Measurements from ENCODE around the gene APBA1.
"Not testable (repeated sequence)": the region's sequence is repeated elsewhere in the genome, so short reads cannot be mapped to it uniquely, and the experiment has no call there.

Gene APBA1

DNA sequence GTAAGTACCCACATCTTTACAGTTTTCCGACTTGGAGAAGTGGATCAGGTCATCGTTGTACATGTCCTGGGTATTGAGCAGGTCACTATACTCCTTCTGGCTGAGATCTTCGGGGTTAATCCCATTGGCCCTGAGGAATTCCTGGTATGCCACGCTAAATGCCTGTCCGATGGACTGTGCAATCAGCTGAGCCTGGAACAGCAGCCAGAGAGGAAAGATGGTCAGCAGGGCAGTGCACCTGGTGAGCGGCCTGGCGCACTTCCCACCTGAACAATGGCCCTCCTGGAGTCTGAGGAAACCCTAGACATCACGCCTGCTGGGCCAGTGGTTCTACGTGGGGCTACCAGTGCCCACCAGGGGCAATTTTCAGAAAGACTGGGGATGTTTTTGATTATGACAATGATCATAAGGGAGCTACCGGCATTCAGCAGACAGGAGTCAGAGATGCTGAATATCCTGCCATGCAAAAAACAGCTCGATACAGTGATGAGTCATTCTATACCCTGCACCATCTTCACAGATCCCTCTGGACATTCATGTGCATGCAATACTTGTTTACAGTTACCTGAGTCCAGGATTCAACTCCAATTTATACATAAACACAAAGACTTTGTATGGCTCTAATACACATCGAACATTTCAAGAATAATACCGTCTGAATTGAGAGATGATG lies 219.9 kb downstream of the APBA1 start:
- peaks cover 91% of the 10 kb centered on the region for H3K4me1 ChIP-seq
- H3K4me3 ChIP-seq: no peak overlapping the region
- H4K20me1 ChIP-seq: no peaks in the 10 kb centered on the region; the same call in 1 of the 2 replicates
- H3K9me3 ChIP-seq: peaks cover 10% of the 10 kb centered on the region; the same call in 1 of the 2 replicates
- H3K36me3 ChIP-seq: peaks cover 100% of the 10 kb centered on the region
- no peaks in the 10 kb centered on the region for H3K27me3 ChIP-seq
- H3K9ac ChIP-seq: no peak overlapping the region
- H3K4me2 ChIP-seq: no peak overlapping the region
- TF ChIP-seq Cebpa-rat (IDR thresholded peaks at IDR 0.05): no peak
- peak overlapping the region; percentile 2; the same call in 1 of the 2 replicates for H3K27ac ChIP-seq

- Histone ChIP-seq H3K9ac (no peak overlapping the region; the same call in 1 of the 2 replicates), H3K4me1 (peaks cover 94% of the 10 kb centered on the region), H3K27me3 (no peaks in the 10 kb centered on the region), H3K4me2 (peak overlapping the region; percentile 44), H3K36me3 (peaks cover 100% of the 10 kb centered on the region), H3K27ac (peak overlapping the region; percentile 61), H3K9me3 (peaks cover 20% of the 10 kb centered on the region), H4K20me1 (no peaks in the 10 kb centered on the region; the same call in 1 of the 2 replicates), H3K4me3 (no peak overlapping the region)
- no peak for TF ChIP-seq Cebpa-rat (IDR thresholded peaks at IDR 0.05)
These were observed 225.7 kb downstream of the APBA1 start for GRCh38 chr9:69446496-69446895.

GRCh38 chr9:69445251-69445650 lies 226.9 kb downstream of the APBA1 start:
- no peak overlapping the region for H3K9ac ChIP-seq
- no peaks in the 10 kb centered on the region for H3K27me3 ChIP-seq
- no peak overlapping the region for H3K4me3 ChIP-seq
- H3K27ac ChIP-seq: no peak overlapping the region
- no peak overlapping the region for H3K4me2 ChIP-seq
- peaks cover 100% of the 10 kb centered on the region for H3K36me3 ChIP-seq
- TF ChIP-seq Cebpa-rat (IDR thresholded peaks at IDR 0.05): no peak
- H3K9me3 ChIP-seq: peaks cover 27% of the 10 kb centered on the region
- no peaks in the 10 kb centered on the region for H4K20me1 ChIP-seq
- H3K4me1 ChIP-seq: peaks cover 96% of the 10 kb centered on the region

DNA sequence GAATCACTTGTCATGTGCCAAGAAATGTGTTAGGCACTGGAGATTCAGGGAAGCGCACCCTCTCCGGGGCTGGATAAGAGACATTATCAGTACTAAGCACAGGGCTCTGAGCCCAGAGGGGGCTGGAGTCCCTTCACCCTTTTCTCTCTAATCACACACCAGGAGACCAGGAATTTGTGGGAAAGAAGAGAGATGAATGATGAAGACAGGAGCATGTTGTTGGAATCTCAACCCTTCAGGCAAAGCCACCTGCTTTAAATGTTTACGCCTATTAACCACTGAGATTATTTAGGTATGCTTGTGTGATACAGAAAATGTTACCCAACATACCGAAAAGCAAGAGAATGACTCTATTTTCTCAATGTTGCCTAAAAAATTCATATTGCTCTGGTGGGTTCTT lies 227.4 kb downstream of the APBA1 start:
- Histone ChIP-seq H4K20me1 (no peaks in the 10 kb centered on the region), H3K4me1 (peaks cover 91% of the 10 kb centered on the region), H3K27me3 (no peaks in the 10 kb centered on the region), H3K27ac (no peak overlapping the region), H3K9me3 (peaks cover 30% of the 10 kb centered on the region), H3K4me2 (no peak overlapping the region), H3K4me3 (no peak overlapping the region), H3K36me3 (peaks cover 100% of the 10 kb centered on the region), H3K9ac (no peak overlapping the region)
- no peak for TF ChIP-seq Cebpa-rat (IDR thresholded peaks at IDR 0.05)

DNA sequence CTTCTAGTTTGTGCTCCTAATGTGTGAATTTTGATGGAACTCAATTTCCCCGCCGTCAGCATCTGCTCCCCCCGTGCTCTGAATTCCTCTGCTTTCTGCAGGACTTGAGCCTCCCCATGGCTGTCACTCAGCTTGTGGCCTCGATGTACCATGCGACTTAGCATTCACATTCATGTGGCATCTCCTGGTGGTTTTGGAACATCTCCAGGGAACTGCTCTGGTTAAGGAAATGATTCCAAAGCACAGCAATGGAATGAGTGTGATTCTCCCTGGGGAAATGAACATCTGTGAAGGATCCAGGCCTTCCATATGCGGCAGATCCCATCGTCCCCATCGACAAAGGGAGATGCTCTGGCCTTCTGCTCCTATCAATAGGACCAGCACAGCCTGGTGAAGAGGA lies 228.2 kb downstream of the APBA1 start:
- no peak overlapping the region for H3K4me2 ChIP-seq
- H3K9ac ChIP-seq: no peak overlapping the region
- peaks cover 98% of the 10 kb centered on the region for H3K36me3 ChIP-seq
- H3K4me3 ChIP-seq: no peak overlapping the region
- no peak overlapping the region for H3K27ac ChIP-seq
- H3K9me3 ChIP-seq: peaks cover 34% of the 10 kb centered on the region
- no peak for TF ChIP-seq Cebpa-rat (IDR thresholded peaks at IDR 0.05)
- no peaks in the 10 kb centered on the region for H3K27me3 ChIP-seq
- peaks cover 83% of the 10 kb centered on the region for H3K4me1 ChIP-seq
- H4K20me1 ChIP-seq: no peaks in the 10 kb centered on the region

DNA sequence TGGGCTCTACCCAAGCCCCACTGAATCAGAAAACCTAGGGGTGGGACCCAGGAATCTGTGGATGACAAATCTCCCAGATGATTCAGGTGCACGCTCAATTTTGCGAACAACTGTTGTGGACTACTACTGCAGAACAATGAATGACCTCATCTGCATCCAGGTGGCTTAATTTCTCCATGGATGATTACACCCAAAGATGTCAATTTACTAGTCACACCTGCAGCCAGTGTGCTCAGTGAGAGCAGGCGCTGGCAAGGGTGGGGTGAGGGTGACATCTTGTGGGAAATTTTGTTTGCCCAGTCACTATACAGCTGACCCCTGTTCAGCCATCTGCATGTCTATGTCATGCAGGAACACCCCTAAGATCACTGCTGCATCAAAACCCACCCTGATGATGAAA lies 229.0 kb downstream of the APBA1 start:
- peaks cover 34% of the 10 kb centered on the region for H3K9me3 ChIP-seq
- peaks cover 90% of the 10 kb centered on the region for H3K36me3 ChIP-seq
- peaks cover 76% of the 10 kb centered on the region for H3K4me1 ChIP-seq
- no peak overlapping the region for H3K9ac ChIP-seq
- no peak for TF ChIP-seq Cebpa-rat (IDR thresholded peaks at IDR 0.05)
- no peak overlapping the region for H3K4me3 ChIP-seq
- no peaks in the 10 kb centered on the region for H4K20me1 ChIP-seq
- H3K4me2 ChIP-seq: peak overlapping the region; percentile 52
- H3K27me3 ChIP-seq: no peaks in the 10 kb centered on the region
- no peak overlapping the region for H3K27ac ChIP-seq

- Histone ChIP-seq H4K20me1 (no peaks in the 10 kb centered on the region), H3K4me2 (peak overlapping the region; percentile 52), H3K4me1 (peaks cover 69% of the 10 kb centered on the region), H3K27me3 (no peaks in the 10 kb centered on the region), H3K4me3 (no peak overlapping the region), H3K9ac (no peak overlapping the region), H3K36me3 (peaks cover 83% of the 10 kb centered on the region), H3K9me3 (peaks cover 34% of the 10 kb centered on the region), H3K27ac (0 out of 2 replicates have a peak overlapping the region, but pooled peaks have one; percentile 33)
- no peak for TF ChIP-seq Cebpa-rat (IDR thresholded peaks at IDR 0.05)
These were observed 229.7 kb downstream of the APBA1 start for GRCh38 chr9:69442486-69442885.

DNA sequence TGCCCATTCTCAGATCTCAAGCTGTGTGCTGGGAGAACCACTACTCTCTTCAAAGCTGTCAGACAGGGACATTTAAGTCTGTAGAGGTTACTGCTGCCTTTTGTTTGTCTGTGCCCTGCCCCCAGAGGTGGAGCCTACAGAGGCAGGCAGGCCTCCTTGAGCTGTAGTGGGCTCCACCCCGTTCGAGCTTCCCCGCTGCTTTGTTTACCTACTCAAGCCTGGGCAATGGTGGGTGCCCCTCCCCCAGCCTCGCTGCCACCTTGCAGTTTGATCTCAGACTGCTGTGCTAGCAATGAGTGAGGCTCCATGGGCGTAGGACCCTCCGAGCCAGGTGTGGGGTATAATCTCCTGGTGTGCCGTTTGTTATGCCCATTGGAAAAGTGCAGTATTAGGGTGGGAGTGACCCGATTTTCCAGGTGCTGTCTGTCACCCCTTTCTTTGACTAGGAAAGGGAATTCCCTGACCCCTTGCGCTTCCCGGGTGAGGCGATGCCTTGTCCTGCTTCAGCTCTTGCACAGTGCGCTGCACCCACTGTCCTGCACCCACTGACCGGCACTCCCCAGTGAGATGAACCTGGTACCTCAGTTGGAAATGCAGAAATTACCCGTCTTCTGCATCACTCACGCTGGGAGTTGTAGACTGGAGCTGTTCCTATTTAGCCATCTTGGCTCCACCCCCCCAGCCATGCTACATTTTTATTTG lies 231.8 kb downstream of the APBA1 start:
- peaks cover 34% of the 10 kb centered on the region for H3K9me3 ChIP-seq
- peaks cover 48% of the 10 kb centered on the region for H3K4me1 ChIP-seq
- peak overlapping the region; percentile 52; the same call in 1 of the 2 replicates for H3K4me2 ChIP-seq
- not testable (repeated sequence) for H3K4me3 ChIP-seq, H3K27ac ChIP-seq, H3K9ac ChIP-seq, H4K20me1 ChIP-seq, H3K27me3 ChIP-seq
- peaks cover 66% of the 10 kb centered on the region for H3K36me3 ChIP-seq

DNA sequence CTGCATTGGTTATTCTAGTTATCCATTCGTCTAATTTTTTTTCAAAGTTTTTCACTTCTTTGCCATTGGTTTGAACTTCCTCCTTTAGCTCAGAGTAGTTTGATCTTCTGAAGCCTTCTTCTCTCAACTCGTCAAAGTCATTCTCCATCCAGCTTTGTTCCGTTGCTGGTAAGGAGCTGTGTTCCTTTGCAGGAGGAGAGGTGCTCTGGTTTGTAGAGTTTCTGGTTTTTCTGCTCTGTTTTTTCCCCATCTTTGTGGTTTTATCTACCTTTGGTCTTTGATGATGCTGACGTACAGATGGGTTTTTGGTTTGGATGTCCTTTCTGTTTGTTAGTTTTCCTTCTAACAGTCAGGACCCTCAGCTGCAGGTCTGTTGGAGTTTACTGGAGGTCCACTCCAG lies 232.5 kb downstream of the APBA1 start:
- H3K9me3 ChIP-seq: peaks cover 34% of the 10 kb centered on the region
- not testable (repeated sequence) for H3K27me3 ChIP-seq, H3K9ac ChIP-seq, H4K20me1 ChIP-seq, H3K4me3 ChIP-seq, H3K27ac ChIP-seq, H3K4me2 ChIP-seq
- H3K36me3 ChIP-seq: peaks cover 59% of the 10 kb centered on the region
- peaks cover 41% of the 10 kb centered on the region for H3K4me1 ChIP-seq

- TF ChIP-seq Cebpa-rat (IDR thresholded peaks at IDR 0.05): no peak
- Histone ChIP-seq H3K4me2 (no peak overlapping the region), H3K36me3 (peaks cover 60% of the 10 kb centered on the region), H3K9ac (no peak overlapping the region), H4K20me1 (peaks cover 23% of the 10 kb centered on the region; the same call in 1 of the 2 replicates), H3K27ac (no peak overlapping the region), H3K27me3 (no peaks in the 10 kb centered on the region), H3K4me3 (no peak overlapping the region), H3K9me3 (no peaks in the 10 kb centered on the region), H3K4me1 (no peaks in the 10 kb centered on the region)
These were observed 238.2 kb downstream of the APBA1 start for GRCh38 chr9:69433968-69434367.
